Gastroesophageal sphincter (tissue), 3 donors: Measurements from ENCODE around the gene METTL21A.

Source experiments
- POLR2A ChIP-seq, 2 donors: fragments of 450-650 bp; IDR thresholded peaks; one replicate each; pipeline ENCODE4 v1.6.1; 2017; ENCODE audit warnings: antibody characterized with exemption in 2 of 2, mild to moderate bottlenecking in 2 of 2, moderate library complexity in 1 of 2
- TF ChIP-seq, protein P1 (sequence below), 4 experiments: fragments of 200-600 bp in 2 of 4; fragments of 450-650 bp in 2 of 4; sonication (generic) in 1 of 4; IDR thresholded peaks; one replicate each; pipeline ENCODE4 v1.5.1; 2017 to 2019; ENCODE audit warnings: antibody characterized with exemption in 4 of 4, mild to moderate bottlenecking in 2 of 4, moderate library complexity in 2 of 4

DNA sequence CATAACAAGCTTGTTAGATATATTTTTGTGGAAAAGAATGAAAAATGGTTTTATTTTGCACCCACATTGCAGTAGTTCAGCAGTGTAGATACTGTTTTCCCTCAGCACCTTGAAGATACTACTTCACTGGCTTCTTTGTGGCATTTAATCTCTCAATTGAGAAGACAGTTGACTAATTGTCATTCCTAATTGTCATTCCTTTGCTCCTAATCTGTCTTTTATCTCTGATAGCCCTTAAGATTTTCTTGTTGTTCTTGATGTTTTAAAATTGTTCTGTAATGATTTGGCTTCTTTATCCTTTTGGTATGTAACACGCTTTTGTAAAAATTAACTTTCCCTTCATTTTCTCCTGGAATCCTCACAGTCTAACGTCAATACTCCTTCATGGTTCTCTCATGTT lies 48.2 kb upstream of the METTL21A start:
- TF ChIP-seq POLR2A (IDR thresholded peaks at IDR 0.05) = no peak
- TF ChIP-seq, protein P1, sequence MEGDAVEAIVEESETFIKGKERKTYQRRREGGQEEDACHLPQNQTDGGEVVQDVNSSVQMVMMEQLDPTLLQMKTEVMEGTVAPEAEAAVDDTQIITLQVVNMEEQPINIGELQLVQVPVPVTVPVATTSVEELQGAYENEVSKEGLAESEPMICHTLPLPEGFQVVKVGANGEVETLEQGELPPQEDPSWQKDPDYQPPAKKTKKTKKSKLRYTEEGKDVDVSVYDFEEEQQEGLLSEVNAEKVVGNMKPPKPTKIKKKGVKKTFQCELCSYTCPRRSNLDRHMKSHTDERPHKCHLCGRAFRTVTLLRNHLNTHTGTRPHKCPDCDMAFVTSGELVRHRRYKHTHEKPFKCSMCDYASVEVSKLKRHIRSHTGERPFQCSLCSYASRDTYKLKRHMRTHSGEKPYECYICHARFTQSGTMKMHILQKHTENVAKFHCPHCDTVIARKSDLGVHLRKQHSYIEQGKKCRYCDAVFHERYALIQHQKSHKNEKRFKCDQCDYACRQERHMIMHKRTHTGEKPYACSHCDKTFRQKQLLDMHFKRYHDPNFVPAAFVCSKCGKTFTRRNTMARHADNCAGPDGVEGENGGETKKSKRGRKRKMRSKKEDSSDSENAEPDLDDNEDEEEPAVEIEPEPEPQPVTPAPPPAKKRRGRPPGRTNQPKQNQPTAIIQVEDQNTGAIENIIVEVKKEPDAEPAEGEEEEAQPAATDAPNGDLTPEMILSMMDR (IDR thresholded peaks at IDR 0.05) = no peak
